HG03354 (cell line): ENCODE results near the gene MIS18BP1.
A peak's percentile ranks its signal among the peaks of the same experiment; 100 is the strongest.
"Not testable (repeated sequence)": the region's sequence is repeated elsewhere in the genome, so short reads cannot be mapped to it uniquely, and the experiment has no call there.

ENCODE experiments used
- ATAC-seq: cut with Tn5 transposase; IDR thresholded peaks from one replicate; pipeline ENCODE4 v1.9.1; 2021; ENCODE audit warnings: mild to moderate bottlenecking; ENCODE audit not compliant: unreplicated experiment, poor library complexity, severe bottlenecking

Gene MIS18BP1

DNA sequence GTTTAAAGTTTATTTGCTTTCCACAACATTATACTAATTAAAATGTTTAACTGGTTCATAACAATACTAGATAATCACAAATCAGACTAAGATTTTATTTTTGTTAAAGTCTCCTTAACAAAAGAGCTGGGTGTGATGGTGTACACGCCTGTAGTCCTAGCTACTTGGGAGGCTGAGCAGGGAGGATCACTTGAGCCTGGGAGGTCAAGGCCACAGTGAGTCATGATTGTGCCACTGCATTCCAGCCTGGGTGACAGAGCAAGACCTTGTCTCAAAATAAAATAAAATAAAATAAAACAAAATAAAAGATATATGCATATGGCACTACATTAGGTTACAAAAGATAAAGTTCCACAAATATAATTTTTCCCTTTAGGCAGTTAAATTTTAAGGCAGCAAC, 5.6 kb downstream of the MIS18BP1 start:
- ATAC-seq = no peak

DNA sequence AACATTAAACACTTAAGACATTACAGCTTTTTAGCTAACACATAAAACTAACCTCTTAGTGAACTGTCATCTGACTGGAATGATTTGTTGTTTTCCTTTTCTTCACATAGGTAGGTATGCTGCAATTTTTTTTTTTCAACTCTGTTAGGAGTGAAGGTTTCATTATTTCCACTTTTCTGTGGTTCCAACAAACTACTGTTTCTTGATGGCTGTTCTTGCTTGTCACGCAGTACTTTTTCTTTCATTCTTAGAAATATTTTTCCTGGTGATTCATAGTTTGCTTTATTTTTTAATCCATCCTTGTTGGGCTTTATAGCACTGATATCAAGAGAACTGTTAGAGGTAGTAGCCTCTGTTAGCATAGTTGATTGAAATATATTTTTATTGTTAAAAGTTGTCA, 6.3 kb downstream of the MIS18BP1 start:
- ATAC-seq = no peak

DNA sequence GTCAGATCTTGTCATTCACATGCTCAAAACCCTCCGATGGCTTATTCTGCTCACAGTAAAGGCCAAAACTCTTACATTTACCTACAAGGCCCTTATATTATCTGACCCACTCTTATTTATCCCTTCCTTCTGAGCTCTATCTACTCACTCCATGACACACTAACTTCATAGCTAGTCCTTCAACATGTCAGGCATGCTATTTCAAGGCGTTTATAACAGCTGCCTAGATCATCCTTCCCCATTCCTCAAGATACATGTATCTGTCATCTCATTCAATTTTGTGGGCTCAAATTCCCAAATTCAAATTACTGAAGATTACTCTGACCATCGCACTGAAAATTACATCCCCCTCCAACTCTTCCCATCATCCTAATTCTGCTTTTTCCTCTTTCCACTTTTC, 6.9 kb downstream of the MIS18BP1 start:
- ATAC-seq = no peak

DNA sequence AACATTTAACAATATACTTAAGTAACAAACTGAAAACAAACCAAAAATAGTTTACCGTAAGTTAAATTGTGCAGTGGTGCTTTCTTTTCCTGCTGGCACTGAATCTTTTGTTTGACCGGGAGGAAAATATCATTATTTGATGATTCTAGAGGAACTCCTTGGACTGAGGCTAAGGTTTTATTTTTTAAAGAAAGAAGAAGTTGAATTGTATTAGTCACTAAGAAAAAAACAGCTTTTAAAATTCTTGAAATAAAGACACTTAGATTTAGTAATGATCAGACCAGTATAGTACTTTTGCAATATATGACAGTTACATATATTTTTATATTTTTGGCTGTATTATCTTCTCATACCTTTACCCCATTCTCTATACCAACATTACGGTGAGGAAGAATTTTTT, 10.3 kb downstream of the MIS18BP1 start:
- no peak for ATAC-seq

DNA sequence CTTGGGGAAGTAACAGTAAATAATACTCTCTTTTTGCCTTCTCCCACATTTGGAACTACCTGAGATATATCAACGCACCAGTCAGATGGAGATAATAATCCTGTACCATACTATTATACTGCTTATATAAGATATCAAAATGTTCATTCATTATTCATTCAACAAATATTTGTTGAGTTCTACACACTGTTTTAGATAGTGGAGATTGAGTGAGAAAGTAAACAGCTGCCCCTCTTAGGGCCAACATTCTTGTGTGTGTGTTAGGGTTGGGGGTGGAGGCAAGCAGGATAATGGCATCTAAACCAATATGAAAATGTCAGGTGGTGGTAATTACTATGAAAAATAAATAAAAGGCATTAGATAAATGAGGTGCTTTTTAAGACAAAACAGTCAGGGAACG, 14.0 kb downstream of the MIS18BP1 start:
- no peak for ATAC-seq

DNA sequence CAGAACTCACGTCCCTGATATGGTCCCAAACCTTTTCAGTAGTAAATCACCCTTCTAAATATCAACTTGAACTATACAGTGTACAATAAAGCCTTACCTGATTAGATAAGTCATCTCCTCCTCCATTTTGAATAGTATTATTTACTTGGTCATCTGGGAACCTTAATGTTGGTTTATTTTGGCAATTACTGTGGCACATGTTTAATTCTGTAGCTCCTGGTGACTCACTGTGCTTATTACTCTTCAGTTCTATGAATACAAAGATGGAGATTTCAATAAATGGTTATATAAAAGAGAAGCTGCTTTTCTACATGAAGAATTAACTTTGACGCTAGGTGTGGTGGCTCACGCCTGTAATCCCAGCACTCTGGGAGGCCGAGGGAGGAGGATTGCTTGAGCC, 25.4 kb downstream of the MIS18BP1 start:
- ATAC-seq = no peak

DNA sequence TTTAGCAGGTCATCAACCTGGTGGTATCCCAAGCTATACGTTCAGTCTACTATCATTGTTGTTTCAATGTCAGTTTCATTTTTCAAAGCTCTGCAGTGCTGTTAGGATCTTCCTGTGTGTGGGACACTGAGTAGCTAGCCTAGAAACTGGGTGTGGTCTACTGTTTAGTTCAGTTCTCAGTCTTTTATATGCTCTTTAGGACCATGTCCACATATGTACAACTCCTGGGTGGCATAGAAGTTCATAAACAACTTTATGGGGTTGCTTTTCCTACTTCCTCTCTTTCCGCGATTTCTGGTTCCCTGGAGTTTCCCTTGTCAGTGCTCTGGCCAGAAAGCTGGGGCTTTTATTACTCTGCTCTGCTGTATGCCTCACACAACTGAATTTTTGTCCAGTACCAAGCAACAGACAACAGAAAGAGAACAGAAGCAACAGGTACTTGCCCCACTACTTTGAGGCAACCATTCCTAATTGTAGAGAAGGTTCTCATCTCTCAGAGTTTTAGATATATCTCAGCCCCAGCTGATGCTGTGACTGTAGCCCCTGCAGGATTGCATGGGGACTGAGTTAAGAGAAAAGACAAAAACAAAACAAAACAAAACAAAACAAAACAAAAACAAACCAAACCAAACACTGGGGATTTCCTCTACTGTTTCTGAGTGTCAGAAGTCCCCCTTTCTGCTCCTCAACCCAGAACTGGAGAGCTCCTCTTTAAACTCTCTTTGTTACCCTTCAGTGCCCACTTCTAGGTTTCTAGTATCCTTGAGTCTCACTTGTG, 30.3 kb downstream of the MIS18BP1 start:
- no peak for ATAC-seq

DNA sequence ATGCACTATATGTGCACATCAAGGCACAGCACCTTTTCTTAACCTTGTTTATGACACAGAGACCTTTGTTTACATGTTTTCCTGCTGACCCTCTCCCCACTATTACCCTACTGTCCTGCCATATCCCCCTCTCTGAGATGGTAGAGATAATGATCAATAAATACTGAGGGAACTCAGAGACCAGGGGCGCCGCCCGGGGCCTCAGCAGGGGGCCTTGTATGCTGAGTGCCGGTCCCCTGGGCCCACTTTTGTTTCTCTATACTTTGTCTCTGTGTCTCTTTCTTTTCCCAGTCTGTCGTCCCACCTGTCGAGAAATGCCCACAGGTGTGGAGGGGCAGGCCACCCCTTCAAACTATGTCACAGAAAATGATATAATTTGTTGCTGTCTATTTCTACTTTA, 38.7 kb downstream of the MIS18BP1 start:
- ATAC-seq = not testable (repeated sequence)

DNA sequence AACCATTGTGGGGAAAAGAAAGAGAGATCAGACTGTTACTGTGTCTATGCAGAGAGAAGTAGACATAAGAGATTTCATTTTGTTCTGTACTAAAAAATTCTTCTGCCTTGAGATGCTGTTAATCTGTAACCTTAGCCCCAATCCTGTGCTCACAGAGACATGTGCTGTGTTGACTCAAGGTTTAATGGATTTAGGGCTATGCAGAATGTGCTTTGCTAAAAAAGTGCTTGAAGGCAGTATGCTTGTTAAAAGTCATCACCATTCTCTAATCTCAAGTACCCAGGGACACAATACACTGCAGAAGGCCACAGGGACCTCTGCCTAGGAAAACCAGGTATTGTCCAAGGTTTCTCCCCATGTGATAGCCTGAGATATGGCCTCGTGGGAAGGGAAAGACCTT, 39.3 kb downstream of the MIS18BP1 start:
- ATAC-seq = not testable (repeated sequence)

DNA sequence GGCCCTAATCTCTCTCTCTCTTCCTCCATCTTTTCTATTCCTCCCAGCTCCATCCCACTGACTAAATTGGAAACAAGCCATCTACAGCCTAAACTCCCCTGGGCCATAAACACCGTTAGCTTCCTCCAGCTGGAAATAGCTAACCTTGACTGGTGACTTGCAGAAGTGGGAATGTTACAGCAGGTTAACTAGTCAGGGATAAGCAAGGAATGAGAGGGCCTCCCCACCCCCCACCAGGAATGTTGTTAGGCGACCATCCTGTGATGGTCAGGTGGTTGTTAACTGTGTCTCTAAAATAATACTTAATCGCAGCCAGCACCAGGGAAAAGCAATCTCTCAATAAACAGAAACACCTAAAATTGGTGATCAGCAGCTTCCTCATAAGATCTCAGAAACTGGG, 40.8 kb downstream of the MIS18BP1 start:
- ATAC-seq = no peak

DNA sequence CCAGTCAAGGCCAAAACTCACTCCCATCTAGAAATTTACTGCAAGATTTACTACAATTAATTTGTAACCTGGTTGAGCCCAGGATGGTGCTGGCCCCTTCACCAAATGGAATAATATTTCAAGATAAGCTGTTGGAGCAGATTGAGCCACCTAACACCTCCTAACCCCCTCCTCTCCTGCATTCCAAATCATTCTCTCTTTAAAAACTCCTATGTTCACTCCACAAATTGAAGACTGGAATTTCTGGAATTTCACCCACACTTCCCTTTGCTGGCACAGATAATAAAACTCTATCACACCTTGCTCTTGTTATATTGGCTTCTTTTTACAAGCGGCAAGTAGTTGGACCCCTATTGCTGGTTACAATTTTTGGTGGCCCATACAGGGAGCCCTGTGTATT, 41.7 kb downstream of the MIS18BP1 start:
- no peak for ATAC-seq

DNA sequence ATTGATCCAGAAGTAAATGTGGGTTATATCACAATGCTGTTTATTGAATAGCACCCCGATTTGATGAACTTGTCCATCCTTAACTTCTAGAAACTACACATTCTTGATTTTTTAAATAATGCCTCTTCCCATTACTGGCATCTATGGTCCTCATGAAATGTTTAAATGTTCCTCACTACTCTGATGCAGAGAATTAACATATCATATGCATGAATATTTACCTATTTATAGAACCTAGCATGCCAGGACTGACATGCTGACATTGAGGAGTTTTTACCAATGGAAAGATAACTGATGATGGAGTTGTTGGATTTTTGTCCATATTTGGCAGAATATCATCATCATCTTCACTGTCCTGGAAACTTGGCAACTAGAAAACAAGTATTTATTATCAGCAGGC, 42.8 kb downstream of the MIS18BP1 start:
- ATAC-seq = no peak

DNA sequence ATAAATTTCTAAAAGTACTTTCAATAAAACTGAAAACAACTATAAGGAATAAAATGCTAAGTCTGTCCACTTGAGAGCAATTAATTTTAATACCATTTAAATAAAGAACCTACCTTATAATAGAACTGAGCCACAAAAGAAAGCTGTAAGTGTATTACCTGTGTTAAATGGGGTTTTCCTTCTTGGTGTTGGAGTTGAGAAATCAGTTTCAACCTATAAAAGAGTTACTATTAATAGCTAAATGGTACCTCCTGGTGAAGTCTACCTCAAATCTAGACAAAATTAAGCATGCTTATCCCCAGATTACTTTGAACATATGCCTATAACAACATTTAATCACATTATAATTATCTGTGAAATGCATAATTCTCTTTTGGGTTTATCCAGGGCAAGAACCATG, 48.8 kb downstream of the MIS18BP1 start:
- no peak for ATAC-seq

DNA sequence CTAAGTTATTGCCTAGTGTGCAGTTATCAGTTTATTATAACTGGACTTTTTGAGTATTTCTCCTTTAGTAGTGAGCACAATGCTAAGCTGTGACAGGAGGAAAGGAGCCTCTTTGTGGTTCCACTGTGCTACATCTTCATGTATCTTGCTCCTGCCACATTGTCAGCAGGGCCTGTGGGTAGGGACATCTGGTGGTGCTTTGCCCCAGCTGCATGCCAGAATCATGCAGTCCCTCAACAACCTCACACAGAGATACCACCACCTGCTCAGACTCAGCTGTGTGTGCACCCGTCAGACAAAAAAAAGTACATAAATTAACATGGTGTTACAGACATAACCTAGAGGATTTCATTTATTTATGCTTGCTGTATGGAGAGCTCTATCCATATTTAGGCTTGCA, 51.1 kb downstream of the MIS18BP1 start:
- ATAC-seq = peak; percentile 84

DNA sequence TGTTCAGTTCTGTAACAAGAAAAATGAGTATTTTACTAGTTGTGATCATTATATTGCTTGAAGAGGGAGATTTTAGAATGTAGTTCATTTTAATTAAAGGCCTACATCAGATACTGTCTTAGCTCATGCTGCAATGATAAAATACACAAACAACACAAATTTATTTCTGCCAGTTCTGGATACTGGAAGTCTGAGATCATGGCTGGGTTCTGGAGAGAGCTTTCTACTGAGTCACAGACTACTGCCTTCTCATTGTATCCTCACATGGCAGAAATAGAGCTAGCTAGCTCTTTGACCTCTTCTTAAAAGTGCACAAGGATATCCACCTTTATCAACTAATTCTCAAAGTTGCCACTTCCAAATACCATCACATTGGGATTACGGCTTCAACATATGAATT, 53.8 kb downstream of the MIS18BP1 start:
- ATAC-seq = no peak

DNA sequence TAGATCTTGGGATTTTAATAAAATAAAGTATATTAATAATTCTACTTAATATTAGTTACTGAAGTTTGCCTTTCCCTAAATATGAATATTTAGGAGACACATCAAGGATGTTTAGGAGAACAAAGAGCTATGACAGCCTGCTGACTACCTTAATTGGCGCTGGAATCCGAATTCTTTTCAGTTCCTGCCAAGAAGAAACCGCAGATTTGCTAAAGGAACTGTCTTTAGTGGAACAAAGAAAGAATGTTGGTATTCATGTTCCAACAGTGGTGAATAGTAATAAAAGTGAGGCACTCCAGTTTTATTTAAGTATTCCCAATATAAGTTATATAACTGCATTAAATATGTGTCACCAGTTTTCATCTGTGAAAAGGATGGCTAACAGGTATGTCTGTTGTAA, 54.5 kb downstream of the MIS18BP1 start:
- no peak for ATAC-seq

DNA sequence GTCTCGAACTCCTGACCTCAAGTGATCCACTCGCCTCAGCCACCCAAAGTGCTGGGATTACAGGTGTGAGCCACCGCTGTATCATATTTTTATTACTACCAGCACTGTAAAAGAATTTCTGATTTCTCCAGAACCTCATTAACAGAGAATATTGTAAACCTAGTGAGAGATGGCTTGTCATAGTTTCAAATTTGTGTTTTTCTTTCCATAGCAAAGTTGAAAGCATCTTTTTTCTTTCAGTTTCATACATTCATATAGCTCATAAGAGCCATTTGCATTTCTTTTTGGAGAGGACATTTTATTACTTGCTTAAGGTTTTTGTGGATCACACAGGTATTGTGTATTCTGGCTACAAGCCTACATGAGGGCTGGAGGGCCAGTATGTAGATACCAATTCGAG, 58.0 kb downstream of the MIS18BP1 start:
- peak; percentile 54 for ATAC-seq

DNA sequence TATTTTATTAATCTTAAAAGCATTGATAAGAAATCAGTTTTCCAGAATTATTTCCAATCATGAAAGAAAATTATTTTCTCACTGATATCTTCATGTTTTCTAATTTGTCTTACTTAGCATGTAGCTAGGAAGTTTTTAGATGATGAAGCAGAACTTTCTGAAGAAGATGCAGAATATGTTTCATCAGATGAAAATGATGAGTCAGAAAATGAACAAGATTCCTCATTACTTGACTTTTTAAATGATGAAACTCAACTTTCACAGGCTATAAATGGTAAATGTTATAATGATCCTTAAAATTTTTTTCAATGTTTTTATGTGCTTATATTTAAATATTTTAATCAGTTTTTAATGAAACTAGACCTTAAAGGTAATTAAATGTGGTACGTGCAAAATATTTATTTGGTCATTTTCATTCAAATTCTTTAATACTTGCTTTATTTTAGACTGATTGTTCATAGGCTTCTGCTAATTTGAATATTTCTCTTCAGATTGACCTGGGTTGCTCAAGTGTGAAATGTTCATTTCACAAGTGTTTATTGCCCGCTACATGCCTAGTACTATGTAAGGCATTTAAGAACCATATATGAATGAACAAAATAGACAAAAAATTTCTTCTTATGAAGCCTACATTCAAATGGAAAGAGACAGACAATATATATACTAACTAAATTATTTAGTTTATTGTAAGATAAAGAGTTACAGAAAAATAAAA, 67.7 kb downstream of the MIS18BP1 start:
- no peak for ATAC-seq

DNA sequence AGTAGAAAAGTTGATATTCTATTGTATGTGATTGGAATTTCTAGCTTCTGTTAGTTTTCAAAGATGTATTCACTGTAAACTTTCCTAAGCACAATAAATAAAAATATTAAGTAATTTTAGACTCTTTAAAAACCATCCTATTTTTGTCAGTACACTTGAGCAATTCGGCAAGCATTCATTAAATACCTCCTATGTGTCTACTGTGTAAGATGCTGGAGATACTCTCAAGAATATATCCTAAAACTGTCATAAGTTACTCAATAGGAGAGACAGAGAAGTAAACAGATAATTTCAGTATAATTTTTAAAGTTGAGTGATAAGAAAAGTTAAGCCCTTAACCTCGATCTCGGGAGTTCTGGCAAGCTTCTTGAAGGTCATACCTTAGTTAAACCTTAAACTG, 71.2 kb downstream of the MIS18BP1 start:
- ATAC-seq = no peak

DNA sequence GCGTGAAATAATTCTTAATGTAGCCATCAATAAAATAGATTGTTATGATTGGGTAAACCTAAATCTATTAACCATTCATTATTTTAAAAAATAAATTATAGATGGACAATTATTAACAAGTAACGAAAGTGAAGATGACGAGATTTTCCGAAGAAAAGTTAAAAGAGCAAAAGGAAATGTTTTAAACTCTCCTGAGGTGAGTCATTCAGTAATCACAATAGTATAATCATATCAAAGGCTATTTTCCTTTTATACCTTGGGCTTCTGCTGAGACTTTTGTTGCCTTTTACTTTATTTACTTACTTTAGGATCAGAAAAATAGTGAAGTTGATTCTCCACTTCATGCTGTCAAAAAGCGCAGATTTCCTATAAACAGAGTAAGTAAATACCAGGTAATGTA, 71.7 kb downstream of the MIS18BP1 start:
- no peak for ATAC-seq

DNA sequence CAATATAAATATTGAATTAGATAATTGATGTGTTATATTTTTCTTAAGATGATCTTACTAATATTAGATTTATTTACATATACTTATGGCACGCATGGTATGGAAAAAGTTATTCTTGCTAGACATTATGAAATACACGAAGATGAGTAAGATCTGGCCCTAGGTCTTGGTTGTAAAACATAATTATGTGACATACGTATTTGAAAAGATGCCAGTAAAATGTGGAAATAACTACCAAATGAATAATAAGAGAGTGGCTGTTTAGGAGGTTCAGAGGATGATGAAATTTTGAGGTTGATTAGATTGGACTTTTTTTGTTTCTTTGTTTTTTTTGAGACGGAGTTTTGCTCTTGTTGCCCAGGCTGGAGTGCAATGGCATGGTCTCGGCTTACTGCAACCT, 75.9 kb downstream of the MIS18BP1 start:
- ATAC-seq = no peak
